ENCODE results near the gene ARF5. TPM values are rescaled to one million over a fixed set of nuclear protein-coding genes. Genes with fewer than 3 reads are reported as not detected.

Gene ARF5
- total RNA-seq, 1 experiment from 2014 or later, result 345 TPM

DNA sequence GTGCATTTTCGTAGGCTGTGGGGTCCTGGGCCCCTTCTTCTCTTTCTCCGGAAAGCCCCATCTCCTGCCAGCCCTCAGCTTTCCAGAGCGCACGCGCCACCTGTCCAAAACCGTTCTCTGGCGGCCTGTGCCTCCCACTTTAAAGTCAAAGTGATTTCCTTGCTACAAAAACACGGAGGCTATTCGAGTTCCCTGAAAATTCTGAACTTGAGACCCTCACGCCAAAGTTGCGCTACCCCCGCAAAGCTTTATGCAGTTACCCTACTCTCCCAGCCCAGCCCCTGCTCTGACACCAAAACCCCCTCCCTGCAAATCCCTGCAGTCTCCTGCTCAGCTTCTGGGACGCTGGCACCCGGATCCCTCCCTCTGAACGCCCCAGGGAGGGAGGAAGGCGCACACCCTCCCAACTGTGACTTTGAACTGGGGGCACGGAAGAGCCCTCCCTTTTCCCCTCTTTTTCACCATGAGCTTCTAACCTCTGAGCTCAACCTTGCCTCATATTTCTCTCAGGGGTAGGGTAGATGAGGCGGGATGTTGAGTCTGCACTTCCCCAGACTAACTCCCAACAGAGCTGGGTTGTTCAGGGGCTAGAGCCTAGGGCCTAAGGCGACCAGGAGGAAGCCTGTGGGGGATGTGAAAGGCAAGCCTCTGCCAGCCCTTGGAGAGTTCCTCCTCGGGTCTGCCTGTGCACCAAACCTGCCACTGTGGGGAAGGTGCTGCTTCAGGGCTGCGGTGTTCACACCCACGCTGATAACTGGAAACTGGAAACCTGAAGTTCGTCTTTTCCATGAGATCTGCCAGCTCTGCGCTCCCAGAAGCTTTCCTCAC, 32.4 kb downstream of the ARF5 start:
- DNase-seq (ENCODE audit: low read depth), result no peak
- in situ Hi-C loops (cut with HindIII; ENCODE audit: low pct_unique_long_range_greater_than_20kb, low sequenced_read_pairs), result no loop called here

DNA sequence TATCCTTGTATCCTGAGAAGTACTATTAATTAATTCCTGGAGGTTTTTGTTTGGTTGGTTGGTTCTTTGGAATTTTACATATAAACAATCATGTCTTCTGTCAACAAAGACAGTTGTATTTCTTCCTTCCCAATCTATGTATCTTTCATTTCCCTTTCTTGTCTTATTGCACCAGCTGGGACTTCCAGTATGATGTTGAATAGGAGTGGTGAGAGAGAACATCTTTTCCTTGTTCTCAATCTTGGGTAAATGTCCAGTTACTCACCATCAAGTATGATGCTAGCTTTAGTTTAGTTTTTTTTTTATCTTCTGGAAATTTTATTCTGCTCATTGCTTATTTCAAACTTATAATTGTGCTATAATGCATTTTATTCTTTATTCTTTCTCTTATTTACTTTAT, 37.1 kb downstream of the ARF5 start:
- no peak for DNase-seq (ENCODE audit: low read depth)
- in situ Hi-C loops (cut with HindIII; ENCODE audit: low pct_unique_long_range_greater_than_20kb, low sequenced_read_pairs), result no loop called here

DNA sequence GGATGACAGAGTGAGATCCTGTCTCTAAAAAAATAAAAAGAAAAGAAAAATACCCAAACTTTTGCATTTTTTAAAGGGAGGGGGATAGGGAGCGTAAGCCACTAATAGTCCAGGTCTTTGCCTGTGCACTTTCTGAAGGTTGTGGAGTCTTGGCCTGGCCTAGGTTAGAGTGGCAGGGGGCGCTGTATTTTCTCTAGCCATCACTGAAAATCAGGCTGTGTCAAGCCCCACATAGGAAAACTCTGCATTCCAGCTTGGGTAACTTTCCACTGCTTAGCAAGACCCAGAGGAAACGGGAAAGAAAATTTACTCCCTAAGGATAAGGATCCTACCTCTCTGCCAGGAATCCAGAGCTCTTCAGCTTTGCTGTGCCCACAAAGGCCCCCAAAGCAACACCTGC, 40.2 kb downstream of the ARF5 start:
- DNase-seq (ENCODE audit: low read depth), result no peak
- in situ Hi-C loops (cut with HindIII; ENCODE audit: low pct_unique_long_range_greater_than_20kb, low sequenced_read_pairs), result no loop called here

DNA sequence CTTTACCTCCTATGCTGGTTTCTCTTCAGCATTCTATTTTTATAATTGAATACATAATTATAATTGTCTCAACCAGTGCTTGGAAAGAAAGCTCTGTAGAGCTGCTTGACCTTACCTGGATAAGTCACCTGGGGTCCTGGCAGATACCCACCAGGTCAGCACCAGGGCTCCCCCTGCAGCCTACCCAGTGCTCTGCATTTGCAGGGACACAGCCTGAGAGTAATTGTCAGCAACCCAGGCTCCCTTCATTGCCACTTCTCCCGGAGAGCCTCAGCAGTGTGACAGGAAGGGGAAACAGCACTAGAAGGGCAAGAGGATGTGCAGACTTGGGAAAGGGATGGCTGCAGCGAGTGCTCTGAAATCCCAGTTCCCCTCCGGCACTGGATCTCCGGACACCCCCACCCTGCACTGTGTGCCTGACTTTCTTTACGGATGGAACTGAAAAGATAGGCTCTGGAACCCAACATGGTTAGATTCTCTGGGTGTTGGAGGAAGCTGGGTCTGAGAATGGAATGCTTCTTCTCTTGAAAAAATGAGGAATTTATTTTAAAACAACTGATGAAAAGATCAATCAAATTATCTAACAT, 41.1 kb downstream of the ARF5 start:
- no peak for DNase-seq (ENCODE audit: low read depth)
- in situ Hi-C loops (cut with HindIII; ENCODE audit: low pct_unique_long_range_greater_than_20kb, low sequenced_read_pairs), result no loop called here

DNA sequence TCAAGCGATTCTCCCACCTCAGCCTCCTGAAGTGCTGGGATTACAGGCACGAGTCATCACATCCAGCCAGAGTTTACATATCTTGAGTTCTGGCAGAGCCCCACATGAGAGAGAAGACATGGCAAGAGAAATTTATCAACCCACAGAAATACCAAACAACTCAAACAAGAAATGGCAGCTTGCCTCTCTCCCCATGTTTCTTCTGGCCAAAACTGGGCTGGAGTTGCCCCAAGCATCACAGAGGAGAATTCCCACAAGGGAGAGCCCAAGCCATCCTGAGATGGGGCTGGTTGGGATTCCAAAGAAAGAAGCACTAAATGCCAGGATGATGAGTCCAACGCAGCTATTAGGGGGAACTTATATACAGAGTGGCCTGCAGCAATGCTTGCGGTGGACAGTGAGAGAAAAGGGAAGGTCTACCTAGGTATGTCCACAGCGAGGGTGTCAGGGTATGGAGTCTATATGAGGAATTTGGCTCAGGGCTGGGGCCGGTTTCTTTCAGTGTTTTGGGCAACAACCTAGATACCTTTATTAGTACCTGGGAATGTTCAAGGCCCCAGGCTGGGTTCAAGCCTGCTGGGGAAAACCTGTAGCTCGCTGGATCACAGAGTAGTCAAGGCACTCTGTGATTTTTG, 44.2 kb downstream of the ARF5 start:
- in situ Hi-C loops (cut with HindIII; ENCODE audit: low pct_unique_long_range_greater_than_20kb, low sequenced_read_pairs), result no loop called here
- DNase-seq (ENCODE audit: low read depth), result no peak

DNA sequence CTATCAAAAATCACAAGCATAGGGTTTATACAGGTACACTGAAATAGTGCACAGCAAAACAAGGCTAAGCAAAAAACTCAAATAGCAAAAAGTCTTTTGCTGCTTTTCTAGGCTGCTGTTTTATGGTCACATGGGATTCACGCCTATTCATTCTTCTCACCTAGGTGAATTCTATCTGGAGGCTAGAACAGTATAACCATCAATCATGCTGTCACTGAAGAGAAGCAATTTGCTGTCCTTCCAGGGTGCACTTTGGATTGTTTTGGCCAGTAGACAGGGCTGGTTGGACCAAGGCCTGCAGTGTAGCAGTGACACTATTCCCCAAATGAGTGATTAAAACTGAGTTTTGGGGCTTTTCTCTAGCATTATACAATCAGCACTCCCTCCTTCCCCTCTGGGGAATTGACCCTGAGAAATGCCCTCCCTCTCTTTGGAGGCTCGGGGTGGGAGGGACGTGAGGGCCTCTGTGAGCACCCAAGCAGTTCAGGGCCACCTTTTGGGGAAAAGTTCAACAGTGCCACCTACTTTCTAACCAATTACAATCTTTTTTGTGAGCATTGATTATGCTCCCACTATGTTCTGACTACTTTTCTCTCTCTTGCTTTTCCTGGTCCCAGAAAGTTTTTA, 47.6 kb downstream of the ARF5 start:
- in situ Hi-C loops (cut with HindIII; ENCODE audit: low pct_unique_long_range_greater_than_20kb, low sequenced_read_pairs), result no loop called here
- no peak for DNase-seq (ENCODE audit: low read depth)

DNA sequence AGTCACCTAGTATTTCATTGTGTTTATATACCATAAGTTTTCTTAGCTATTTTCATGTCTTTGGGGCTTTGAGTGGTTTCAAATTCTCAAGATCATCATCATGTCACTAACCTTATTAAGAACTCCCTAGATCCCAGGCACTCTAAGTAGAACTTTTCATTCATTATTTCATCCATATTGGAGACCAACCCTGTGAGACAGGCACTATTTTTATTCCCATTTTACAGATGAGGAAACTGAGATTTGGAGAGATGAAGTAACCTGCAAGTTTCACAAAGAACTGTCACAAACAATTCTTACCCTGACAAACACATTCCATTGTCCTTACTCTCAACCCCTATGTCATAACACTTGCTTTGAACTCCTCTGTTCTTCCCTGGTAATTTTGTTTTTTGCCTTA, 50.0 kb downstream of the ARF5 start:
- in situ Hi-C loops (cut with HindIII; ENCODE audit: low pct_unique_long_range_greater_than_20kb, low sequenced_read_pairs), result no loop called here
- no peak for DNase-seq (ENCODE audit: low read depth)

Other genes with a start within 250 kb of the ARF5 start
- gene ZNF800, start 195.7 kb upstream of the ARF5 start, total RNA-seq (2014; rRNA removed; shearing (Covaris generic); ENCODE audit: low replicate concordance), result 7.6 and 19.3 TPM in 2 replicates
- 10.4 and 12.9 TPM in 2 replicates for gene GCC1, start 2.8 kb upstream of the ARF5 start, total RNA-seq (2014; rRNA removed; shearing (Covaris generic); ENCODE audit: low replicate concordance)
- gene FSCN3, start 5.3 kb downstream of the ARF5 start, total RNA-seq (2014; rRNA removed; shearing (Covaris generic); ENCODE audit: low replicate concordance), result 0.38 and 1.1 TPM in 2 replicates
- gene PAX4, start 29.7 kb downstream of the ARF5 start, total RNA-seq (2014; rRNA removed; shearing (Covaris generic); ENCODE audit: low replicate concordance), result not detected in 2 replicates
- gene SND1, start 63.8 kb downstream of the ARF5 start, total RNA-seq (2014; rRNA removed; shearing (Covaris generic); ENCODE audit: low replicate concordance), result 70.6 and 106 TPM in 2 replicates